HUES6 (cell line): ENCODE data around the gene CARTPT.

Experiments
- H3K27ac ChIP-seq: 2 replicates; pipeline ENCODE4 v1.7.0; 2013; ENCODE audit warnings: low read depth, mild to moderate bottlenecking, low read length, inconsistent platforms
- H3K27me3 ChIP-seq: 2 replicates; pipeline ENCODE4 v1.6.1; 2013; ENCODE audit warnings: low read length; ENCODE audit not compliant: control insufficient read depth, insufficient read depth
- H3K36me3 ChIP-seq: 2 replicates; pipeline ENCODE4 v1.6.1; 2013; ENCODE audit warnings: low read length; ENCODE audit not compliant: control insufficient read depth, insufficient read depth
- H3K4me1 ChIP-seq: 2 replicates; pipeline ENCODE4 v1.6.1; 2013; ENCODE audit warnings: low read length; ENCODE audit not compliant: control insufficient read depth, insufficient read depth
- H3K4me3 ChIP-seq: 2 replicates; pipeline ENCODE4 v1.5.1; 2013; ENCODE audit warnings: low read depth, low read length
- H3K9ac ChIP-seq: one replicate; pipeline ENCODE4 v1.6.1; 2013; ENCODE audit warnings: mild to moderate bottlenecking, low read length
- H3K9me3 ChIP-seq: 2 replicates; pipeline ENCODE4 v1.6.1; 2013; ENCODE audit warnings: low read depth, low read length; ENCODE audit not compliant: control insufficient read depth, insufficient read depth

The CARTPT gene

GRCh38 chr5:71757590-71758543 is 38.8 kb downstream of the CARTPT start:
- H3K9me3 ChIP-seq, result no peaks in the 10 kb centered on the region
- H3K4me3 ChIP-seq, result no peak overlapping the region
- no peaks in the 10 kb centered on the region for H3K27me3 ChIP-seq
- H3K4me1 ChIP-seq, result no peaks in the 10 kb centered on the region
- H3K27ac ChIP-seq, result no peak overlapping the region
- no peak overlapping the region for H3K9ac ChIP-seq
- H3K36me3 ChIP-seq, result no peaks in the 10 kb centered on the region

- Histone ChIP-seq H3K9me3 (no peaks in the 10 kb centered on the region), H3K4me3 (no peak overlapping the region), H3K27me3 (no peaks in the 10 kb centered on the region), H3K4me1 (no peaks in the 10 kb centered on the region), H3K27ac (no peak overlapping the region), H3K9ac (no peak overlapping the region), H3K36me3 (no peaks in the 10 kb centered on the region)
Measured at GRCh38 chr5:71762826-71763225, 43.8 kb downstream of the CARTPT start.

GRCh38 chr5:71767661-71768060 is 48.6 kb downstream of the CARTPT start:
- H3K36me3 ChIP-seq, result no peaks in the 10 kb centered on the region
- peaks cover 6% of the 10 kb centered on the region; the same call in 1 of the 2 replicates for H3K4me1 ChIP-seq
- H3K27me3 ChIP-seq, result no peaks in the 10 kb centered on the region
- H3K9ac ChIP-seq, result no peak overlapping the region
- H3K27ac ChIP-seq, result no peak overlapping the region
- no peak overlapping the region for H3K4me3 ChIP-seq
- no peaks in the 10 kb centered on the region for H3K9me3 ChIP-seq

GRCh38 chr5:71769287-71769686 is 50.2 kb downstream of the CARTPT start:
- Histone ChIP-seq H3K4me1 (peaks cover 6% of the 10 kb centered on the region; the same call in 1 of the 2 replicates), H3K36me3 (no peaks in the 10 kb centered on the region), H3K9ac (no peak overlapping the region), H3K27me3 (no peaks in the 10 kb centered on the region), H3K9me3 (no peaks in the 10 kb centered on the region), H3K4me3 (no peak overlapping the region), H3K27ac (no peak overlapping the region)

GRCh38 chr5:71770381-71770780 is 51.3 kb downstream of the CARTPT start:
- H3K36me3 ChIP-seq, result no peaks in the 10 kb centered on the region
- no peaks in the 10 kb centered on the region for H3K9me3 ChIP-seq
- H3K27ac ChIP-seq, result no peak overlapping the region
- no peak overlapping the region for H3K4me3 ChIP-seq
- no peaks in the 10 kb centered on the region for H3K27me3 ChIP-seq
- H3K4me1 ChIP-seq, result peaks cover 6% of the 10 kb centered on the region; the same call in 1 of the 2 replicates
- no peak overlapping the region for H3K9ac ChIP-seq
